ENCODE results near the gene ARID3C.

The ARID3C gene

DNA sequence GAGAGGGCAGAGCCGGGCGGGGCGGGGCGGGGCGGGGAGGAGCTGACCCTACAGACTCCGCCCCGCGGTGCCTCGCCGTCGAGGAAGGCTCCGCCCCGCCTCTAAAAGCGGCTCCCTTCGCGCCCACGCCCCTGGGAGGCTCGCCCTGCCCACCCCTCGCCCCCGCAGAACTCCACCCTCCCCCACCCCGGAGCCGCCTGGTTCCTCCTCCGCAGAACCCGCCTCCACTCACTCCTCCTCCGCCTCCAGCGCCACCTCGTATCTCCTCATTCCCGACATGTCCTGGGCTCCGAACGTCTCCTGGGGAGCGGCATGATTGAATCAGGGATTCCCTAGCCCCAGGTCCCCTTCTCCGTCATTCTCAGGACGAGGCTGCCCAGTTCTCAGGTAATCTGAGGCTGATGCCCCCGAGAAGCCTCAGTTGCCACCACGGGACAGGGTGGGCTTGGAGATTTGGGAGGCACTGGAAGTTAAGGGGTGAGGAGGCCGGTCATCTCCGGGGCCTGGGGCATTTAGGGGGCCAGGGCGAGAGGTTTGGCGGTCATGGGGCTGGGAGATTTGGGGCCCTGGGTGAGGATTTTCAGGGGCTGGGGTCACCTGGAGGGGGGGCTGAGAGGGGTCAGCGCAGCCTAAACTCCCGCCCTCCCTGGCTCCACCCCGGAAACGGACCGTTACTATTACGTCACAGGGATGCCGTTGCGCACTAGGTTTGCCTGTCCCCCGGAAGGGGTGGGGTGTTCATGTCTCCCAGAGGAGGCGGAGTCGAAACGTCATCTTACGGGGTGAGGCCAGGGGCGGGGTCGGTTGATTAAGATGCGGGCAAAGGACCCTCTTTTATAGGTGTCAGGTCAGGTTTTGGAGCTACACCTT, 36.8 kb upstream of the ARID3C start:
- peak; percentile 100 for DNase-seq (ENCODE audit: low spot score)
- ChIA-PET CTCF (interaction anchor here (0.6 kb wide), 1 partner anchor 230 kb away, joined by 3 read pairs; no protein-coding TSS in a partner anchor), POLR2A (ENCODE audit: low non-redundant PET) (interaction anchor here (1.3 kb wide), 2 partner anchors 14 to 19 kb away, joined by 4 read pairs; partner anchors contain the start of genes GALT and IL11RA)
- TF ChIP-seq, protein P1, sequence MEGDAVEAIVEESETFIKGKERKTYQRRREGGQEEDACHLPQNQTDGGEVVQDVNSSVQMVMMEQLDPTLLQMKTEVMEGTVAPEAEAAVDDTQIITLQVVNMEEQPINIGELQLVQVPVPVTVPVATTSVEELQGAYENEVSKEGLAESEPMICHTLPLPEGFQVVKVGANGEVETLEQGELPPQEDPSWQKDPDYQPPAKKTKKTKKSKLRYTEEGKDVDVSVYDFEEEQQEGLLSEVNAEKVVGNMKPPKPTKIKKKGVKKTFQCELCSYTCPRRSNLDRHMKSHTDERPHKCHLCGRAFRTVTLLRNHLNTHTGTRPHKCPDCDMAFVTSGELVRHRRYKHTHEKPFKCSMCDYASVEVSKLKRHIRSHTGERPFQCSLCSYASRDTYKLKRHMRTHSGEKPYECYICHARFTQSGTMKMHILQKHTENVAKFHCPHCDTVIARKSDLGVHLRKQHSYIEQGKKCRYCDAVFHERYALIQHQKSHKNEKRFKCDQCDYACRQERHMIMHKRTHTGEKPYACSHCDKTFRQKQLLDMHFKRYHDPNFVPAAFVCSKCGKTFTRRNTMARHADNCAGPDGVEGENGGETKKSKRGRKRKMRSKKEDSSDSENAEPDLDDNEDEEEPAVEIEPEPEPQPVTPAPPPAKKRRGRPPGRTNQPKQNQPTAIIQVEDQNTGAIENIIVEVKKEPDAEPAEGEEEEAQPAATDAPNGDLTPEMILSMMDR (conservative IDR thresholded peaks at IDR 0.05; ENCODE audit: low read depth) = no peak
- peak overlapping the region; percentile 93 for H3K27ac ChIP-seq

DNA sequence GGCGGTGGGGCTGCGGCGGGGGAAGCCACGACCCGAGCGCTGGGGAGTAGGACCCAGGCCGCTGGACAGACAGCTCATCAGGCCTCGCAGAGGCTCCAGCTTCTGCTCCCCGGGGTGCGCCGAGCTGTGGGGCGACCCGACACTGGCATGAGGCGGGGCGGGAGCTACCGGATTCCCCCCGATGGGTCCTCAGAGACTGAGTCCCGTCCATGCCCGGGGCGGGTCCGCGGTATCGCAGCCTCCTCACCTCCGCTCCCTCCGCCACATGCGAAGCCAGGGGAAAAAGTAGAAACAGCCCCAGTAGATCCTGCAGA, 36.2 kb upstream of the ARID3C start:
- POLR2A ChIA-PET (ENCODE audit: low non-redundant PET) = interaction anchor here (0.5 to 1.3 kb wide), 3 partner anchors 13 to 19 kb away, joined by 3 to 4 read pairs (median 4); partner anchors contain the start of genes GALT and IL11RA
- peak overlapping the region; percentile 93 for H3K27ac ChIP-seq
- CTCF ChIA-PET = interaction anchor here (0.6 to 1.0 kb wide), 2 partner anchors 18 to 230 kb away, joined by 3 read pairs; partner anchors contain the start of gene GALT
- TF ChIP-seq, protein P1 (conservative IDR thresholded peaks at IDR 0.05; ENCODE audit: low read depth) = no peak
- DNase-seq (ENCODE audit: low spot score) = no peak

DNA sequence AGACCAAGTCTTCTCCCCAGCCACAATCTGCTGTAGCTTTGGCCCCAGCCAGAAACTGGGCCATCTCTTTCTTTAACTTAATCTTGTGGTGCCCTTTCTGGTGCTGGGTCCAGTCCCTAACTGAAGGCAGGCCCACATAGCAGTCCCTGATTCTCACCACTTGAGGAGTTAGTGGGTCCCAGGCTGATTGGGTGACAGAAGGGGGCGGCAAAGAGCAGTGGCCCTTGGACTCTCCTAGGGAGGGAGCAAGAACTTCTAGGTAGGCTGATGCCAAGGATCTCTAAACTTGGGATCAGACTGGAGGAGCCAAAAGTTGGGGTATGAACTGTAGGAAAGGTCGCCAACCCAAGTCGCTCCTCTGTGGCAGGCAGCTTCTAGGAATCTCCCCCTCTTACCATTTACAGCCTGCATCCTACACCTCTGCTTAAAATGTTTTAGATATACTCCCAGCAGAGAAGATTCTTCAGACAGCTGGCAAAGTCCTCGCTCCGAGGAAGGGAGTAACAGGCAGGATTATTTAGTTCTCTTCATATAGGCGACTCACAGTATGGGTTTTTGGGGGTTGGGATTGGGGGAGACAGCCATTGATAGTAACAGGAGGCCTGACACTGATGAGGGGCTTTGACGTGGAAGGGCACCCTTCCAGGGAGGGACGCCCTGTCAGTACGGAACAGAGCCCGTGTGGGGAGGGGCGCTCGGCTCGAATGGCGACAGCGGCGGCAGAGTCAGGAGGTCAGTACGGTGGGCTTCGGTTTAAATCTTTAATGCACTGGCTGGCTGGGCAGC, 35.6 kb upstream of the ARID3C start:
- ChIA-PET CTCF (interaction anchor here (0.6 to 1.5 kb wide), 3 partner anchors 17 to 229 kb away, joined by 3 read pairs; partner anchors contain the start of gene GALT), POLR2A (ENCODE audit: low non-redundant PET) (interaction anchor here (0.5 to 1.3 kb wide), 3 partner anchors 13 to 18 kb away, joined by 3 to 4 read pairs (median 4); partner anchors contain the start of genes GALT and IL11RA)
- peak; percentile 39 for DNase-seq (ENCODE audit: low spot score)
- peak overlapping the region; percentile 93 for H3K27ac ChIP-seq
- TF ChIP-seq, protein P1 (conservative IDR thresholded peaks at IDR 0.05; ENCODE audit: low read depth) = no peak; the same call in 1 of the 2 replicates

DNA sequence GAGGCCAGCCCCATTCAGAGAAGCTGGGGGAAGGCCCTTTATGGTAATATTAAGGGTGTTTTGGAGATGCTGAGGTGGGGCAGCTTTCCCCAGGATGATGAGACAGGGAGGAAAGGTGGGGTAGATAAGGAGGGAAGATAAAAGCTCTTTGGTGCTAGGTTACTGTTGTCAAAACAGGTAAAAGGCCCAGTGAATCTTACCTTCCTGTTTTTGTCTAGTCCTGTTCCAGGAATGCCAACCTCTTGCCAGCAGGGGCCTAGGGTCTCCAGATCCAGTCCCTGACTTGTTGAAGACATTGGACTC, 34.4 kb upstream of the ARID3C start:
- POLR2A ChIA-PET (ENCODE audit: low non-redundant PET) = no interaction called here
- no peak for DNase-seq (ENCODE audit: low spot score)
- TF ChIP-seq, protein P1 (conservative IDR thresholded peaks at IDR 0.05; ENCODE audit: low read depth) = no peak
- CTCF ChIA-PET = interaction anchor here (0.7 to 1.6 kb wide), 3 partner anchors 17 to 39 kb away, joined by 3 to 5 read pairs (median 5); partner anchors contain the start of gene GALT
- peak overlapping the region; percentile 93 for H3K27ac ChIP-seq

DNA sequence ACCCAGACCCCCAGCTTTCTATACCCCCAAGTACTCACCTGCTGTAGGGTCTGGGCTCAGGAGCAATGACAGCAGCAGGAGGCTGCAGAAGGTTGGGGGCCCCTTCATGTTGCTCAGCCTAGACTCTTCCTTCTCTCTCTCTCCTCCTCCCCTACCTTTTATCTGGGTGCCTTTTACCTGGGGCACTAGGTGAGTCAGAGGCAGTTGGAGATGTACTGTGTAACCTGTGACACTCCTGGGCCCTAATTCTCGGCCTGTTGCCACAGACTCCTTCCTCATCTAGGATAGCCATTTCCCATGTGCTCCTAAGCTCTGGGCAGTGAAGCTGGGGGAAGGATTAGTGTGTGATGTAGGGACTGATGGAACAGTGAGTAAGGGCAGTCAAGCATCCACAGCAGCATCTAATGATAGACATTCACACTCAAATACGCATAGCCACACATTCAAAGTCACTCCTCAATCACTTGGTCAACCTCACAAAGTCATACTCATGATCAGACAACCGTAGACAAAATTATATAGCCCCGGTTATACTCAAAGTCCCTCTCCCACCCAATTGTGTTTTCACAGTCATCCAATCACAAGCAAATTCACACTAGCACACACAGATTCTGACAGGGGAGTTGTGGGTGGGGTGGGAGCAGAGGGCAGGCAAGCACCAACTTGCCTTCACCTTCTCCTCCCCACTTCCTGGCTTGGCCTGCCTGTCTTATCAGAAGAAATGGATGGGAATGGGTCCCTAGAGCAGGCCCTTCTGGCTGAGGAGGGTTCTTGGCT, 33.8 kb upstream of the ARID3C start, which contains the start of gene CCL27:
TSS of gene CCL27 (minus strand) at position 132 of the 777 bp plus-strand sequence. CDS start at position 108, 24 bp downstream.
- POLR2A ChIA-PET (ENCODE audit: low non-redundant PET) = no interaction called here
- peak within 1 kb of the TSS; percentile 93 for H3K27ac ChIP-seq
- CTCF ChIA-PET = interaction anchor here (0.7 to 2.9 kb wide), 5 partner anchors 10 to 40 kb away, joined by 3 to 10 read pairs (median 5); partner anchors contain the start of gene GALT
- peak; percentile 41 for DNase-seq (ENCODE audit: low spot score)
- TF ChIP-seq, protein P1 (conservative IDR thresholded peaks at IDR 0.05; ENCODE audit: low read depth) = no peak

Measured in RWPE1 (cell line).